ENCODE results near the gene FAM193A. TPM values are rescaled to one million over a fixed set of nuclear protein-coding genes. Genes with fewer than 3 reads are reported as not detected.
"Not testable (repeated sequence)": the region's sequence is repeated elsewhere in the genome, so short reads cannot be mapped to it uniquely, and the experiment has no call there.

The FAM193A gene
- total RNA-seq, 1 experiment from 2014 or later, result 13.6 TPM

GRCh38 chr4:2591189-2591588 lies 54.7 kb downstream of the FAM193A start:
- Histone ChIP-seq H3K4me2 (ENCODE audit: low read length) (no peak overlapping the region), H3K9ac (ENCODE audit: low read length) (no peak overlapping the region), H4K20me1 (ENCODE audit: low read length) (peaks cover 27% of the 10 kb centered on the region; the same call in 1 of the 2 replicates), H3K4me3 (ENCODE audit: low read length) (no peak overlapping the region), H3F3A (ENCODE audit: low read length, unreplicated experiment) (no peaks in the 10 kb centered on the region), H3K9me3 (ENCODE audit: low read length) (no peaks in the 10 kb centered on the region), H3K9me2 (replicated peaks; ENCODE audit: low read length) (no peaks in the 10 kb centered on the region), H3K27me3 (ENCODE audit: low read length) (no peaks in the 10 kb centered on the region), H3K4me1 (ENCODE audit: insufficient read depth, low read length) (no peaks in the 10 kb centered on the region), H3K79me2 (ENCODE audit: low read length) (peaks cover 99% of the 10 kb centered on the region), H3K36me3 (ENCODE audit: low read depth, low read length) (no peaks in the 10 kb centered on the region), H3K27ac (ENCODE audit: low read length) (no peak overlapping the region), H2AFZ (ENCODE audit: low read length) (no peak overlapping the region)
- ChIA-PET CTCF (no interaction called here), POLR2A (ENCODE audit: unreplicated experiment) (no interaction called here)
- no peak for ATAC-seq
- TF ChIP-seq CTCF (conservative IDR thresholded peaks at IDR 0.05; ENCODE audit: low read depth, low read length) (no peak), EZH2 (IDR thresholded peaks at IDR 0.05; ENCODE audit: low read length, unreplicated experiment) (no peak), EZH2phosphoT487 (IDR thresholded peaks at IDR 0.05; ENCODE audit: borderline replicate concordance, low read length) (no peak)
- no TSS peak for BruUV-seq (replicated peaks)
- DNase-seq, result no peak
- intact Hi-C loops (cut with micrococcal nuclease), result no loop called here

GRCh38 chr4:2592014-2592413 lies 55.6 kb downstream of the FAM193A start:
- H3K9ac ChIP-seq (ENCODE audit: low read length); DNase-seq; ATAC-seq; H3K9me3 ChIP-seq (ENCODE audit: low read length); BruUV-seq (replicated peaks); H3F3A ChIP-seq (ENCODE audit: low read length, unreplicated experiment); H3K27ac ChIP-seq (ENCODE audit: low read length); H3K9me2 ChIP-seq (replicated peaks; ENCODE audit: low read length); H3K36me3 ChIP-seq (ENCODE audit: low read depth, low read length); H3K4me2 ChIP-seq (ENCODE audit: low read length); H3K4me1 ChIP-seq (ENCODE audit: insufficient read depth, low read length); H2AFZ ChIP-seq (ENCODE audit: low read length); H3K27me3 ChIP-seq (ENCODE audit: low read length); CTCF ChIA-PET; intact Hi-C loops (cut with micrococcal nuclease); POLR2A ChIA-PET (ENCODE audit: unreplicated experiment); H3K4me3 ChIP-seq (ENCODE audit: low read length): not testable (repeated sequence)
- Histone ChIP-seq H4K20me1 (ENCODE audit: low read length) (peaks cover 27% of the 10 kb centered on the region; the same call in 1 of the 2 replicates), H3K79me2 (ENCODE audit: low read length) (peaks cover 99% of the 10 kb centered on the region)

- DNase-seq (no peak), ATAC-seq (no peak)
- no TSS peak for BruUV-seq (replicated peaks)
- H4K20me1 ChIP-seq (ENCODE audit: low read length), result peaks cover 24% of the 10 kb centered on the region; the same call in 1 of the 2 replicates
- TF ChIP-seq EZH2 (IDR thresholded peaks at IDR 0.05; ENCODE audit: low read length, unreplicated experiment), result no peak
- no peak for TF ChIP-seq EZH2phosphoT487 (IDR thresholded peaks at IDR 0.05; ENCODE audit: borderline replicate concordance, low read length)
- no peak for TF ChIP-seq CTCF (conservative IDR thresholded peaks at IDR 0.05; ENCODE audit: low read depth, low read length)
- intact Hi-C loops (cut with micrococcal nuclease), result no loop called here
- no peak overlapping the region for H3K4me2 ChIP-seq (ENCODE audit: low read length)
- no peaks in the 10 kb centered on the region for H3K9me3 ChIP-seq (ENCODE audit: low read length)
- H3K27ac ChIP-seq (ENCODE audit: low read length), result no peak overlapping the region
- no peaks in the 10 kb centered on the region for H3K4me1 ChIP-seq (ENCODE audit: insufficient read depth, low read length)
- H3K9me2 ChIP-seq (replicated peaks; ENCODE audit: low read length), result no peaks in the 10 kb centered on the region
- peaks cover 99% of the 10 kb centered on the region for H3K79me2 ChIP-seq (ENCODE audit: low read length)
- H3K4me3 ChIP-seq (ENCODE audit: low read length), result no peak overlapping the region
- H3K27me3 ChIP-seq (ENCODE audit: low read length), result no peaks in the 10 kb centered on the region
- no peak overlapping the region for H3K9ac ChIP-seq (ENCODE audit: low read length)
- H3F3A ChIP-seq (ENCODE audit: low read length, unreplicated experiment), result no peaks in the 10 kb centered on the region
- ChIA-PET CTCF (no interaction called here), POLR2A (ENCODE audit: unreplicated experiment) (no interaction called here)
- no peak overlapping the region for H2AFZ ChIP-seq (ENCODE audit: low read length)
- H3K36me3 ChIP-seq (ENCODE audit: low read depth, low read length), result no peaks in the 10 kb centered on the region
Measured at GRCh38 chr4:2592572-2592971, 56.1 kb downstream of the FAM193A start.
